NCI-H1694 (cell line): ENCODE data around the gene ZNF326.
"Not testable (repeated sequence)": the region's sequence is repeated elsewhere in the genome, so short reads cannot be mapped to it uniquely, and the experiment has no call there.

Source experiments
- DNase-seq: peaks from one replicate; lab custom pipeline; 2025; lab: John Stamatoyannopoulos, UW

Gene ZNF326

GRCh38 chr1:89998306-89998705 lies 3.4 kb downstream of the ZNF326 start:
- DNase-seq = no peak

- no peak for DNase-seq
Measured at GRCh38 chr1:89999208-89999607, 4.3 kb downstream of the ZNF326 start.

GRCh38 chr1:89999628-90000027 lies 4.7 kb downstream of the ZNF326 start:
- no peak for DNase-seq

- no peak for DNase-seq
Measured at GRCh38 chr1:90000934-90001676, 6.2 kb downstream of the ZNF326 start.

- DNase-seq = no peak
Measured at GRCh38 chr1:90007979-90008404, 13.1 kb downstream of the ZNF326 start.

- DNase-seq = no peak
Measured at GRCh38 chr1:90012300-90012699, 17.4 kb downstream of the ZNF326 start.

GRCh38 chr1:90023691-90024090 lies 28.8 kb downstream of the ZNF326 start:
- no peak for DNase-seq

GRCh38 chr1:90027281-90027680 lies 32.4 kb downstream of the ZNF326 start:
- DNase-seq = no peak

- DNase-seq = no peak
Measured at GRCh38 chr1:90039652-90040051, 44.7 kb downstream of the ZNF326 start.

GRCh38 chr1:90043586-90043985 lies 48.7 kb downstream of the ZNF326 start:
- no peak for DNase-seq

- no peak for DNase-seq
Measured at GRCh38 chr1:90044346-90044745, 49.4 kb downstream of the ZNF326 start.

GRCh38 chr1:90045853-90046563 lies 51.1 kb downstream of the ZNF326 start:
- DNase-seq = peak; percentile 49

- no peak for DNase-seq
Measured at GRCh38 chr1:90046635-90047034, 51.7 kb downstream of the ZNF326 start.

GRCh38 chr1:90048043-90048442 lies 53.1 kb downstream of the ZNF326 start:
- DNase-seq = no peak

- DNase-seq = not testable (repeated sequence)
Measured at GRCh38 chr1:90062700-90063643, 68.1 kb downstream of the ZNF326 start.

- DNase-seq = not testable (repeated sequence)
Measured at GRCh38 chr1:90064109-90064508, 69.2 kb downstream of the ZNF326 start.

- DNase-seq = no peak
Measured at GRCh38 chr1:90067194-90067931, 72.5 kb downstream of the ZNF326 start.

GRCh38 chr1:90068611-90069280 lies 73.8 kb downstream of the ZNF326 start:
- DNase-seq = no peak

GRCh38 chr1:90074137-90074536 lies 79.2 kb downstream of the ZNF326 start:
- DNase-seq = no peak

GRCh38 chr1:90074566-90074965 lies 79.7 kb downstream of the ZNF326 start:
- no peak for DNase-seq

GRCh38 chr1:90074970-90075391 lies 80.1 kb downstream of the ZNF326 start:
- DNase-seq = peak; percentile 77
